T-helper 22 cell (primary cell): ENCODE measurements around the gene CD177.
"Not testable (repeated sequence)": the region's sequence is repeated elsewhere in the genome, so short reads cannot be mapped to it uniquely, and the experiment has no call there.

ENCODE experiments used
- DNase-seq: peaks from one replicate; pipeline ENCODE4 v3.0.0-alpha.2; 2020; ENCODE audit warnings: low read depth

Gene CD177

GRCh38 chr19:43380771-43381386, 27.4 kb downstream of the CD177 start:
- no peak for DNase-seq

- DNase-seq = not testable (repeated sequence)
These were observed 29.2 kb downstream of the CD177 start for GRCh38 chr19:43382586-43383216.

- DNase-seq = not testable (repeated sequence)
These were observed 29.8 kb downstream of the CD177 start for GRCh38 chr19:43383254-43383653.

- DNase-seq = not testable (repeated sequence)
These were observed 30.3 kb downstream of the CD177 start for GRCh38 chr19:43383759-43384158.

- not testable (repeated sequence) for DNase-seq
These were observed 37.5 kb downstream of the CD177 start for GRCh38 chr19:43390903-43391551.

- DNase-seq = not testable (repeated sequence)
These were observed 38.1 kb downstream of the CD177 start for GRCh38 chr19:43391552-43391935.

GRCh38 chr19:43393501-43393900, 40.0 kb downstream of the CD177 start:
- not testable (repeated sequence) for DNase-seq

DNA sequence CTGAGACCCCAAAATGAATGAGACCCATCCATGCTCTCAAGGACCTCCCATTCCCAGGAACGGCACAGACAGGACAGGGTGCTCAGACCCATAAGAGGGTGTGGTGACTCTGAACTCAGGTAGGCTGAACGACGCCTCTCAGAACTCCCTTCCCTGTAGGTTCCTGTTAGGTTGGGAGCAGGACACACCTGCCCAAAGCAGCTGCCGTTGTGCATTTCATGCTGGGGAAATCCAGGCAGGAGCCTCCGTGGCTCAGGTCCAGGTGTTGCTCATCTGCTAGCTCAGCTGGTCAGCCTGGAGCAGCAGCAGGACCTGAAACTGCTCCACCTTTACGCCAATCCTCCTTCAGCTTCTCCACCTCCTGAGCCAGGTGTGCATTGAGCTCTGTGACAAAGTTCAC, 42.1 kb downstream of the CD177 start:
- DNase-seq = no peak

DNA sequence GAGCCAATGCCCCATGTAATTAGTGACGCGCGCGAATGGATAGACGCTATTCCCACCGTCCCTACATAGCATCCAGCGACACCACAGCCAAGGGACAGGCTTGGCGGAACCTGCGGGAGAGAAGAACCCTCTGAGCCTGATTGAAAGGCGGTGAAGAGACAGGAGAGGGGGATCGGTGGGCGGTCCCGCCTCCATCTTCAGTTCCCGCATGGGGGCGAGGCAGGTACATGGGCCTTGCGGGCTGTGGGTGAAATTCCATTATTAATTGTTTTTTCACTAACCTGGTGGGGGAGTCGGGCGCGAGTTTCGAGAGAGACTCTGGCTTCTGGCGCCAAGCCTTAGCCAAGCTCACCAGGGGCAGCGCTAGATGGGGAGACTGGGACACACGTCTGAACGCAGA, 52.8 kb downstream of the CD177 start:
- no peak for DNase-seq

GRCh38 chr19:43407416-43408005, 54.0 kb downstream of the CD177 start:
- no peak for DNase-seq

GRCh38 chr19:43408043-43408442, 54.6 kb downstream of the CD177 start:
- DNase-seq = no peak

GRCh38 chr19:43409415-43409814, 55.9 kb downstream of the CD177 start:
- DNase-seq = no peak

- no peak for DNase-seq
These were observed 59.0 kb downstream of the CD177 start for GRCh38 chr19:43412441-43412840.
